Hepatocyte (in vitro differentiated cells): ENCODE results near the gene PSMG2. TPM values are rescaled to one million over a fixed set of nuclear protein-coding genes. Genes with fewer than 3 reads are reported as not detected.

Experiments
- DNase-seq: peaks from one replicate; pipeline ENCODE4 v3.0.0-alpha.2; 2016; ENCODE audit warnings: low spot score
- H2AFZ ChIP-seq: fragments of 200-600 bp; sonication (generic); 2 replicates; pipeline ENCODE4 v1.6.0; 2016; ENCODE audit warnings: antibody characterized with exemption, mild to moderate bottlenecking
- H3K27ac ChIP-seq: fragments of 200-600 bp; sonication (generic); 2 replicates; pipeline ENCODE4 v1.5.1; 2016; ENCODE audit warnings: mild to moderate bottlenecking
- H3K27me3 ChIP-seq: fragments of 200-600 bp; sonication (generic); 2 replicates; pipeline ENCODE4 v1.6.1; 2016
- H3K36me3 ChIP-seq: fragments of 200-600 bp; sonication (generic); replicated peaks from 2 replicates; pipeline ENCODE4 v1.5.1; 2016; ENCODE audit warnings: low read depth; ENCODE audit not compliant: insufficient read depth
- H3K4me1 ChIP-seq: fragments of 200-600 bp; sonication (generic); 2 replicates; pipeline ENCODE4 v1.5.1; 2016; ENCODE audit warnings: mild to moderate bottlenecking, moderate library complexity; ENCODE audit not compliant: insufficient read depth
- H3K4me2 ChIP-seq: fragments of 200-600 bp; sonication (generic); 2 replicates; pipeline ENCODE4 v1.6.0; 2016
- H3K4me3 ChIP-seq: fragments of 200-600 bp; sonication (generic); 2 replicates; pipeline ENCODE4 v1.5.1; 2016; ENCODE audit warnings: mild to moderate bottlenecking
- H3K79me2 ChIP-seq: fragments of 200-600 bp; sonication (generic); 2 replicates; pipeline ENCODE4 v1.6.0; 2017; ENCODE audit warnings: mild to moderate bottlenecking
- H3K9me2 ChIP-seq: fragments of 200-600 bp; sonication (generic); replicated peaks from 2 replicates; pipeline ENCODE4 v1.6.0; 2017; ENCODE audit warnings: mild to moderate bottlenecking; ENCODE audit not compliant: insufficient read depth
- H3K9me3 ChIP-seq: fragments of 200-600 bp; sonication (generic); 2 replicates; pipeline ENCODE4 v1.5.1; 2016; ENCODE audit warnings: low read depth, mild to moderate bottlenecking
- H4K20me1 ChIP-seq: fragments of 200-600 bp; sonication (generic); 2 replicates; pipeline ENCODE4 v1.6.0; 2016; ENCODE audit warnings: mild to moderate bottlenecking; ENCODE audit not compliant: insufficient read depth, poor library complexity, severe bottlenecking
- CTCF ChIP-seq: fragments of 200-600 bp; sonication (generic); IDR thresholded peaks from 2 replicates; pipeline ENCODE4 v1.5.1; 2016; ENCODE audit warnings: antibody characterized with exemption, mild to moderate bottlenecking; ENCODE audit not compliant: poor library complexity
- EZH2 ChIP-seq: fragments of 200-600 bp; sonication (generic); IDR thresholded peaks from 2 replicates; pipeline ENCODE4 v1.6.1; 2016; ENCODE audit warnings: antibody characterized with exemption, mild to moderate bottlenecking, borderline replicate concordance
- EZH2phosphoT487 ChIP-seq: fragments of 200-600 bp; sonication (generic); IDR thresholded peaks from one replicate; pipeline ENCODE4 v1.6.1; 2018; ENCODE audit warnings: antibody characterized with exemption, mild to moderate bottlenecking, low read depth, moderate library complexity; ENCODE audit not compliant: unreplicated experiment, severe bottlenecking
- WGBS: methylation state at CpG from one replicate; pipeline ENCODE4 v1.1.6; 2016; ENCODE audit warnings: low lambda C conversion rate; ENCODE audit errors: missing lambda C conversion rate; 5-methylcytosine and 5-hydroxymethylcytosine counted together
- polyA plus RNA-seq: library from polyadenylated mRNA; unstranded; fragments of >200 nt; fragmentation: Nextera tagmentation; extraction: Ambion mirVana; gene quantifications from 2 replicates; pipeline ENCODE4 v1.2.1, GENCODE V29; 2016
- total RNA-seq: library from RNA; depleted of rRNA; stranded (reverse); fragments of >200 nt; gene quantifications from 2 replicates; pipeline ENCODE4 v1.2.3, GENCODE V29; 2014

The PSMG2 gene
- total and polyA plus RNA-seq, 2 experiments from 2014 or later, result 76.2 to 79.4 TPM

DNA sequence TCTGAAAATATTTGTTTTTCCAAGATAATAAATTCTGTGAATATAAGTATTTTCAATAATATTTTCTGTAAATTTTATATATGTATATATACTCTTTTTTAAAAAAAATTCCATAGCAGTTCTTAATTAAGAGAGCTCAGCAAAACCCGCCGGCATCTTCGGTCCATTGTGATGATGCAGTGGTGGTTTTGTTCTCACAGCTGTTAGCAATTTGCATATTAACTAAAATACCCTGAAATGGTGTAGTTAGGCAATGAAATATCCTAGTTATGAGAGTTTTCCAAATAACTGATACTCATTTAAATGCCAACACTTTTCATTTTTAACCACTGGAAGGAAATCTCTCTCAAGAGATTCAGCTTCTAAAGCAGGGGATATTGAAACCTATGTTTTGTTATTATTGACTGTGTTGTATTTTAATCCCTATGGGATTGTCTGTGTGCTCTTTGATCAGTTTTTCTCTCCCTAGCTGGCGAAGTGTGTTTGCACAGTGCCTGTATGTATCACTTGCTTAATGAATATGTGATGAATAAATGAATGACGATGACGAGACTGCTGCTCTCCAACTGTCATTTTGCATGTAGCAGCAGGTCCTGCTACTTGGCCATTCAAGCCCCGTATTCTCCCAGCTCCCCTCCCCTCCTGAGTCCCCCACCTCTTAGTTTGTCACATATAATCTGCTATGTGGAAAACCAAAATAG, 42.4 kb downstream of the PSMG2 start:
- DNase-seq, result no peak
- 85% methylated on average over 7 of the region's 7 CpGs for WGBS

GRCh38 chr18:12747530-12748315, 44.9 kb downstream of the PSMG2 start:
- no peak for DNase-seq
- 89% methylated on average over 8 of the region's 8 CpGs for WGBS

More for the DNA sequence above, 42.4 kb downstream of the PSMG2 start:
- Histone ChIP-seq H4K20me1 (no peaks in the 10 kb centered on the region), H3K9me2 (no peaks in the 10 kb centered on the region), H3K9me3 (no peaks in the 10 kb centered on the region), H3K27ac (no peak overlapping the region), H3K4me1 (no peaks in the 10 kb centered on the region), H2AFZ (no peak overlapping the region), H3K4me2 (no peak overlapping the region), H3K79me2 (no peaks in the 10 kb centered on the region), H3K36me3 (no peaks in the 10 kb centered on the region), H3K4me3 (no peak overlapping the region), H3K27me3 (no peaks in the 10 kb centered on the region)
- no peak for TF ChIP-seq EZH2
- TF ChIP-seq EZH2phosphoT487, result no peak
- no peak for TF ChIP-seq CTCF

DNA sequence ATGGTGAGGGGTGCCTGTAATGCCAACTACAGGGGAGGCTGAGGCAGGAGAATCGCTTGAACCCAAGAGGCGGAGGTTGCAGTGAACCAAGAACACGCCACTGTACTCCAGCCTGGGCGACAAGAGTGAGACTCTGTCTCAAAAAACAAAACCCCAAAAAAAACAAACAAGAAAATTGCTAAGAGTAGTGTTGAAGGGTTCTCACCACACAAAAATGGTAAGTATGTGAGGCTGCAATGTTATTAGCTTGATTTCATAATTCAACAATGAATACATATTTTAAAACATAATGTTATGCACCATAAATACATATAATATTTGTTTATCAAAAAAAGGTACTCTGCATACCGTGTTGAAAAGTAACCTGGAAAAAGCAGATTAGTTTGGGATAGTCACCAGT, 45.8 kb downstream of the PSMG2 start:
- TF ChIP-seq EZH2phosphoT487 (no peak), CTCF (no peak), EZH2 (no peak)
- Histone ChIP-seq H3K9me2 (no peaks in the 10 kb centered on the region), H3K27ac (no peak overlapping the region), H3K4me1 (no peaks in the 10 kb centered on the region), H3K9me3 (no peaks in the 10 kb centered on the region), H3K79me2 (no peaks in the 10 kb centered on the region), H2AFZ (no peak overlapping the region), H3K36me3 (no peaks in the 10 kb centered on the region), H3K4me2 (no peak overlapping the region), H4K20me1 (no peaks in the 10 kb centered on the region), H3K27me3 (no peaks in the 10 kb centered on the region), H3K4me3 (no peak overlapping the region)
- WGBS, result 97% methylated on average over 5 of the region's 5 CpGs
- no peak for DNase-seq

More at GRCh38 chr18:12747530-12748315, 44.9 kb downstream of the PSMG2 start:
- Histone ChIP-seq H3K9me2 (no peaks in the 10 kb centered on the region), H3K4me3 (no peak overlapping the region), H3K4me1 (no peaks in the 10 kb centered on the region), H3K36me3 (no peaks in the 10 kb centered on the region), H4K20me1 (no peaks in the 10 kb centered on the region), H3K79me2 (no peaks in the 10 kb centered on the region), H3K27ac (no peak overlapping the region), H3K27me3 (no peaks in the 10 kb centered on the region), H3K4me2 (no peak overlapping the region), H3K9me3 (no peaks in the 10 kb centered on the region), H2AFZ (no peak overlapping the region)
- TF ChIP-seq CTCF (no peak), EZH2phosphoT487 (no peak), EZH2 (no peak)
